C4-2B (cell line): ENCODE data around the gene CTF1.
"Not testable (repeated sequence)": the region's sequence is repeated elsewhere in the genome, so short reads cannot be mapped to it uniquely, and the experiment has no call there.

Experiments used
- H3K27ac ChIP-seq: fragments of 450-650 bp; 2 replicates; pipeline ENCODE4 v1.5.1; 2017
- ZFX ChIP-seq: fragments of 450-650 bp; IDR thresholded peaks from 2 replicates; pipeline ENCODE4 v1.6.1; 2017
- TF ChIP-seq, protein P1 (sequence below): fragments of 450-650 bp; conservative IDR thresholded peaks from 2 replicates; pipeline ENCODE4 v1.5.1; 2017; ENCODE audit warnings: mild to moderate bottlenecking

CTF1 gene

GRCh38 chr16:30889721-30890120 is 6.7 kb upstream of the CTF1 start:
- TF ChIP-seq, protein P1, sequence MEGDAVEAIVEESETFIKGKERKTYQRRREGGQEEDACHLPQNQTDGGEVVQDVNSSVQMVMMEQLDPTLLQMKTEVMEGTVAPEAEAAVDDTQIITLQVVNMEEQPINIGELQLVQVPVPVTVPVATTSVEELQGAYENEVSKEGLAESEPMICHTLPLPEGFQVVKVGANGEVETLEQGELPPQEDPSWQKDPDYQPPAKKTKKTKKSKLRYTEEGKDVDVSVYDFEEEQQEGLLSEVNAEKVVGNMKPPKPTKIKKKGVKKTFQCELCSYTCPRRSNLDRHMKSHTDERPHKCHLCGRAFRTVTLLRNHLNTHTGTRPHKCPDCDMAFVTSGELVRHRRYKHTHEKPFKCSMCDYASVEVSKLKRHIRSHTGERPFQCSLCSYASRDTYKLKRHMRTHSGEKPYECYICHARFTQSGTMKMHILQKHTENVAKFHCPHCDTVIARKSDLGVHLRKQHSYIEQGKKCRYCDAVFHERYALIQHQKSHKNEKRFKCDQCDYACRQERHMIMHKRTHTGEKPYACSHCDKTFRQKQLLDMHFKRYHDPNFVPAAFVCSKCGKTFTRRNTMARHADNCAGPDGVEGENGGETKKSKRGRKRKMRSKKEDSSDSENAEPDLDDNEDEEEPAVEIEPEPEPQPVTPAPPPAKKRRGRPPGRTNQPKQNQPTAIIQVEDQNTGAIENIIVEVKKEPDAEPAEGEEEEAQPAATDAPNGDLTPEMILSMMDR = no peak
- no peak for TF ChIP-seq ZFX
- H3K27ac ChIP-seq = no peak overlapping the region

DNA sequence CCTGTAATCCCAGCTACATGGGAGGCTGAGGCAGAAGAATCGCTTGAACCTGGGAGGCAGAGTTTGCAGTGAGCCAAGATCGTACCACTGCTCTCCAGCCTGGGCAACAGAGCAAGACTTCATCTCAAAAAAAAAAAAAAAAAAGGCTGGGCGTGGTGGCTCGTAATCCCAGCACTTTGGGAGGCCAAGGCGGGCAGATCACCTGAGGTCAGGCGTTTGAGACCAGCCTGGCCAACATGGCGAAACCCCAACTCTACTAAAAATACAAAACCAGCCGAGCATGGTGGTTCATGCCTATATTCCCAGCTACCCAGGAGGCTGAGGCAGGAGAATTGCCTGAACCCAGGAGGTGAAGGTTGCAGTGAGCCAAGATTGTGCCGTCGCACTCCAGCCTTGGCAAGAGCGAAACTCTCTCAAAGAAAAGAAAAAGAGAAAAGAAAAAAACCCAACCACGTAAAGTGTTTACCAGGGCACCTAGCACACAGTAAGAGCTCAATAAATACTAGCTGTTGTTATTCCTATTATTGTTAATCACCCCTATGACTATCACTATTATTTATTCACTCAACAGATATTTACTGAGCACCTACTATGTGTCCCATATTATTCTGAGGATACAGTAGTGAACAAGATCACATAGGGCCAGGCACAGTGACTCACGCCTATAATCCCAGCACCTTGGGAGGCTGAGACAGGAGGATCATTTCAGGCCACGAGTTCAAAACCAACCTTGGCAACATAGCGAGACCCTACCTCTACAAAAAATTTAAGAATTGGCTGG is 5.2 kb upstream of the CTF1 start:
- H3K27ac ChIP-seq = not testable (repeated sequence)

GRCh38 chr16:30892670-30893416 is 3.6 kb upstream of the CTF1 start:
- TF ChIP-seq ZFX = no peak
- TF ChIP-seq, protein P1 = no peak
- H3K27ac ChIP-seq = peak overlapping the region; percentile 93

- TF ChIP-seq ZFX = no peak
- TF ChIP-seq, protein P1 = no peak
- H3K27ac ChIP-seq = peak overlapping the region; percentile 93
These were observed 3.0 kb upstream of the CTF1 start for GRCh38 chr16:30893417-30893743.

GRCh38 chr16:30893744-30894539 is 2.5 kb upstream of the CTF1 start, which contains the start of gene BCL7C:
BCL7C (minus strand) TSS chr16:30894077; CDS start chr16:30893944, 133 bp downstream.
- TF ChIP-seq ZFX = peak; percentile 48; the same call in 1 of the 2 replicates
- TF ChIP-seq, protein P1 = peak; percentile 79
- peak within 1 kb of the TSS; percentile 93 for H3K27ac ChIP-seq

DNA sequence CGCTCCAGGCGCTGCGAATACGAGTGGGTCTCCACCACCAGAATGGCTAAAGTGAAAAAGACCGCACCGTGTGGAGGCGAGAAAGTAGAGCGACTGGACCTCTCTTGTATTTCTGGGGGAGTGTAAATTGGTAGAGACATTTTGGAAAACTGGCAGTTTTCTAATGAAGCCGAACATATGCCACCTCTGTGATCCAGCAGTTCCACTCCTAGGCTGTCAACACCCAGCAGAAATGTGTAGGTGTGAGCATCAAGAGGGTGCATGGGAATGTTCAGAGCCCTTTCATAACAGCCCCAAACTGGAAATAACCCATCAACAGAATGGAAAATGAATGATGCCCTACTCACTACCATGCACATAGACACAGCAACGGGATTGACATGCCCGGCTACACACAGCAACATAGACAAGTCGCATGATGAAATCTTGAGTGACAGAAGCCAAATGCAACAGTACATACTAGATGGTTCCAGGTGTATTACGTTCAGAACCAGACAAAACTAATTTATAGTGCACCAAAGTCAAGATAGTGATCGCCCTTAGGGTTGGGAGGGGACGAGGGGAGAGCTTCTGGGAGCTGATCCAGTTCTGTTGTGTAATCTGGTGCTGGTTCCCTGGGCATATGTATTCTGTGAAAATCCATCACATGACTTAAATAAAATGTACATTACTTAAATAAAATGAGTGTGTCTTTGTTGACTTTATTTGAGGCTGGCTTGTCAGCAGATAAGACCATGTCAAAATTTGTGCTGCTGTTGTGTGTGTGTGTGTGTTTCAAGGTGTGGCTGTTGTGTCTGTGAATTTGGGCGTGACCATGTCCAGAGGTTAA is 1.7 kb upstream of the CTF1 start:
- peak overlapping the region; percentile 93 for H3K27ac ChIP-seq
- no peak for TF ChIP-seq ZFX
- TF ChIP-seq, protein P1 = no peak
